DND-41 (cell line): ENCODE data around the gene PDSS1.
A peak's percentile ranks its signal among the peaks of the same experiment; 100 is the strongest.
"Not testable (repeated sequence)": the region's sequence is repeated elsewhere in the genome, so short reads cannot be mapped to it uniquely, and the experiment has no call there.

ENCODE experiments used
- ATAC-seq: fragments of 200-7000 bp; cut with Tn5 transposase; 3 replicates; pipeline ENCODE4 v1.9.1; 2021; ENCODE audit warnings: low read depth; ENCODE audit not compliant: insufficient read depth
- DNase-seq: peaks from one replicate; pipeline ENCODE4 v3.0.0-alpha.2; 2020
- H2AFZ ChIP-seq: 2 replicates; pipeline ENCODE4 v1.6.0; 2012; ENCODE audit warnings: low read depth, low read length
- H3K27ac ChIP-seq: 2 replicates; pipeline ENCODE4 v1.5.1; 2012; ENCODE audit warnings: low read length, inconsistent platforms
- H3K27me3 ChIP-seq: fragments of 200-600 bp; sonication (generic); 2 replicates; pipeline ENCODE4 v1.6.0; 2012; ENCODE audit warnings: low read length, mild to moderate bottlenecking, inconsistent platforms; ENCODE audit not compliant: insufficient read depth, poor library complexity
- H3K36me3 ChIP-seq: 2 replicates; pipeline ENCODE4 v1.5.1; 2012; ENCODE audit warnings: low read length, inconsistent platforms; ENCODE audit not compliant: insufficient read depth
- H3K4me1 ChIP-seq: 2 replicates; pipeline ENCODE4 v1.5.1; 2012; ENCODE audit warnings: mild to moderate bottlenecking, low read length; ENCODE audit not compliant: insufficient read depth
- H3K4me2 ChIP-seq: 2 replicates; pipeline ENCODE4 v1.6.0; 2012; ENCODE audit warnings: mild to moderate bottlenecking, moderate library complexity, low read length, inconsistent platforms; ENCODE audit not compliant: insufficient read depth
- H3K4me3 ChIP-seq, 2 experiments: fragments of 200-600 bp in 1 of 2; shearing (Covaris generic) in 1 of 2; 2 replicates each; pipeline ENCODE4 v1.5.1; 2012 to 2016; ENCODE audit warnings: inconsistent platforms in 2 of 2, low read length in 2 of 2, mild to moderate bottlenecking in 2 of 2, low read depth in 1 of 2, moderate library complexity in 1 of 2
- H3K79me2 ChIP-seq: 2 replicates; pipeline ENCODE4 v1.6.0; 2012; ENCODE audit warnings: low read length, inconsistent platforms; ENCODE audit not compliant: insufficient read depth
- H3K9ac ChIP-seq: 2 replicates; pipeline ENCODE4 v1.6.0; 2012; ENCODE audit warnings: low read depth, mild to moderate bottlenecking, inconsistent platforms, low read length, moderate library complexity
- H3K9me3 ChIP-seq: 2 replicates; pipeline ENCODE4 v1.5.1; 2012; ENCODE audit warnings: low read length, moderate library complexity, mild to moderate bottlenecking, inconsistent platforms; ENCODE audit not compliant: insufficient read depth, severe bottlenecking
- H4K20me1 ChIP-seq: 2 replicates; pipeline ENCODE4 v1.6.0; 2012; ENCODE audit warnings: low read length; ENCODE audit not compliant: insufficient read depth
- CTCF ChIP-seq: IDR thresholded peaks from 2 replicates; pipeline ENCODE4 v1.5.1; 2012; ENCODE audit warnings: borderline replicate concordance, low read length, moderate library complexity, mild to moderate bottlenecking; ENCODE audit not compliant: poor library complexity, severe bottlenecking; ENCODE audit errors: extremely low read depth
- EZH2 ChIP-seq: IDR thresholded peaks from 3 replicates; pipeline ENCODE4 v1.6.1; 2012; ENCODE audit warnings: borderline replicate concordance, low read depth, mild to moderate bottlenecking, moderate library complexity, low read length, inconsistent platforms; ENCODE audit not compliant: severe bottlenecking

The PDSS1 gene

DNA sequence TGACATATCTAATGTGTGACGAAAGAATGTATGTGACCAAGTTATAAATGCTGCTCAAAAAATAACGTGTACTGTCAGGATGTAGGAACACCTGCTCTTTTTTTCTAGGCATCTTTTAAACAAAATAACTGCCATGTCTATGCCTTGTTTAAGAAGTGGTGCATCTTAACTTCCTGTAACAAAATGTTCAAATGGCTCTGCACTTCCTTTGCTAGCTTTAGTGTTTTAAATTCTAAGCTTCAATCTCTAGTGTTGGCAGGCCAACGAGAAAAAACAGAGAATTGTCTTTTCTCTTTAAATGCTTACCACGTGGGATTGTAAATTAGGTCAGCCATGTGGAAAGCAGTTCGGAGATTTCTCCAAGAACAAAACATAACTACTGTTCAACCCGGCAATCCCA lies 14.6 kb upstream of the PDSS1 start:
- no peaks in the 10 kb centered on the region for H3K27me3 ChIP-seq
- peak overlapping the region; percentile 23 for H3K4me2 ChIP-seq
- no peaks in the 10 kb centered on the region for H3K79me2 ChIP-seq
- TF ChIP-seq CTCF (no peak), EZH2 (no peak)
- H4K20me1 ChIP-seq = no peaks in the 10 kb centered on the region
- no peaks in the 10 kb centered on the region for H3K36me3 ChIP-seq
- H3K9me3 ChIP-seq = no peaks in the 10 kb centered on the region
- H3K27ac ChIP-seq = peak overlapping the region; percentile 82
- peak; percentile 29 for DNase-seq
- H3K4me3 ChIP-seq = no peak overlapping the region
- peak; percentile 84 for ATAC-seq
- H2AFZ ChIP-seq = peak overlapping the region; percentile 48
- H3K4me1 ChIP-seq = peaks cover 30% of the 10 kb centered on the region
- H3K9ac ChIP-seq = peak overlapping the region; percentile 33; the same call in 1 of the 2 replicates

DNA sequence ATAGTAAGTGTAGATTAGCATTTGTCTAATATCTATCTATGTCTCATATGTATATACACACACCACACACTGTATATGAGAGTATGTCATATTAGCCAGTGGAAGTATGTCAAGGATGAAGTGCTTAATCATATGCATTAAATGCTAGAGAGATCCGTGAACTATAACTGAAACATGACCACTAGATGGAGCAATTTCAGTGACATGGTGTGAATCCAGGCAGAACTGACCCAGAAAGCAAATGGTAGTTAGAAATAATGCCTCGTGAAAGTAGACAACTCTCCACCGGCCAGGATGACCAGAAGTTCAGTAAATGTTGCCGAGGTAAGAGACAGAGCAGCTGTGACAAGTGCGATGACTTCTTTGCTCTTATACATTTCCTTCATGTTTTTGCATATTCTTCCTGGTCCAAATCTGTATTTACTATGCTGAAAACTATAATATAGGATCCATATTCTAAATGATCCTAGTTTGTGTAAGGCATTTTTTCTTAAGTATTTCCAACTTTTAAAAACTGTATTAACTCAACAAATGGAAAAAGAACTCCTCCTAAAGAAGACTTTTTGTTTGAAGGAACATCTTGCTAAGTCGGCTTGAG lies 12.7 kb upstream of the PDSS1 start:
- TF ChIP-seq CTCF = peak; percentile 59
- not testable (repeated sequence) for H3K27ac ChIP-seq, H3K9me3 ChIP-seq, H3K4me2 ChIP-seq, H3K36me3 ChIP-seq, H3K4me3 ChIP-seq, H3K9ac ChIP-seq, H3K79me2 ChIP-seq, H4K20me1 ChIP-seq, H3K27me3 ChIP-seq
- peak; percentile 77 for ATAC-seq
- H3K4me1 ChIP-seq = peaks cover 39% of the 10 kb centered on the region
- H2AFZ ChIP-seq = peak overlapping the region; percentile 23; the same call in 1 of the 2 replicates
- peak; percentile 27 for DNase-seq

GRCh38 chr10:26685441-26685840 lies 12.1 kb upstream of the PDSS1 start:
- no peak overlapping the region for H3K9ac ChIP-seq
- no peaks in the 10 kb centered on the region for H3K36me3 ChIP-seq
- H3K4me1 ChIP-seq = peaks cover 42% of the 10 kb centered on the region
- no peak overlapping the region for H3K4me2 ChIP-seq
- no peak overlapping the region; the same call in none of the 2 replicates for H2AFZ ChIP-seq
- no peaks in the 10 kb centered on the region for H3K79me2 ChIP-seq
- H3K27ac ChIP-seq = no peak overlapping the region
- TF ChIP-seq EZH2 (no peak), CTCF (no peak)
- no peaks in the 10 kb centered on the region for H3K9me3 ChIP-seq
- no peaks in the 10 kb centered on the region for H4K20me1 ChIP-seq
- H3K4me3 ChIP-seq = no peak overlapping the region
- DNase-seq (no peak), ATAC-seq (no peak)
- no peaks in the 10 kb centered on the region for H3K27me3 ChIP-seq
